Ovary (tissue), 3 donors: ENCODE results near the gene ST3GAL3.

Source experiments
- CTCF ChIP-seq, 3 donors: fragments of 450-650 bp in 2 of 3; fragments of 200-600 bp in 1 of 3; IDR thresholded peaks; one replicate each; pipeline versions ENCODE4 v1.5.1 to v1.8.0; 2016 to 2022; ENCODE audit warnings: antibody characterized with exemption in 3 of 3, mild to moderate bottlenecking in 1 of 3
- EP300 ChIP-seq: sonication (generic); formaldehyde crosslinking; IDR thresholded peaks from one replicate; pipeline ENCODE4 v1.6.1; 2017; ENCODE audit warnings: antibody characterized with exemption
- POLR2A ChIP-seq: fragments of 450-650 bp; IDR thresholded peaks from one replicate; pipeline ENCODE4 v1.6.1; 2017; ENCODE audit warnings: antibody characterized with exemption, mild to moderate bottlenecking, moderate library complexity
- donor health status: DM: no; HTN: no; CAD: no.

- no peak for TF ChIP-seq CTCF (IDR thresholded peaks at IDR 0.05)
- no peak for TF ChIP-seq POLR2A
- no peak for TF ChIP-seq EP300
Measured at GRCh38 chr1:43877101-43877500, 169.8 kb downstream of the ST3GAL3 start.
